Measurements from ENCODE around the gene THAP12.

DNA sequence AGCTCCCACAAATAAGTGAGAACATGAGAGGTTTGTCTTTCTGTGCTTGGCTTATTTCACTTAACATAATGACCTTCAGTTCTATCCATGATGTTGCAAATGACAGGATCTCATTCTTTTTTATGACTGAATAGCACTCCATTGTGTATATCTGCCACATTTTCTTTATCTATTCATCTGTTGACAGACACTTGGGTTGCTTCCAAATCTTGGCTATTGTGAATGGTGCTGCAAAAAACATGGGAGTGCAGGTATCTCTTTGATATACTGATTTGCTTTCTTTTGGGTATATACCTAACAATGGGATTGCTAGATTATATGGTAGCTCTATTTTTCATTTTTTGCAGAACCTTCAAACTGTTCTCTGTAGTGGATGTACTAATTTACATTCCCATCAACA, 13.5 kb upstream of the THAP12 start:
- TF ChIP-seq, protein P1, sequence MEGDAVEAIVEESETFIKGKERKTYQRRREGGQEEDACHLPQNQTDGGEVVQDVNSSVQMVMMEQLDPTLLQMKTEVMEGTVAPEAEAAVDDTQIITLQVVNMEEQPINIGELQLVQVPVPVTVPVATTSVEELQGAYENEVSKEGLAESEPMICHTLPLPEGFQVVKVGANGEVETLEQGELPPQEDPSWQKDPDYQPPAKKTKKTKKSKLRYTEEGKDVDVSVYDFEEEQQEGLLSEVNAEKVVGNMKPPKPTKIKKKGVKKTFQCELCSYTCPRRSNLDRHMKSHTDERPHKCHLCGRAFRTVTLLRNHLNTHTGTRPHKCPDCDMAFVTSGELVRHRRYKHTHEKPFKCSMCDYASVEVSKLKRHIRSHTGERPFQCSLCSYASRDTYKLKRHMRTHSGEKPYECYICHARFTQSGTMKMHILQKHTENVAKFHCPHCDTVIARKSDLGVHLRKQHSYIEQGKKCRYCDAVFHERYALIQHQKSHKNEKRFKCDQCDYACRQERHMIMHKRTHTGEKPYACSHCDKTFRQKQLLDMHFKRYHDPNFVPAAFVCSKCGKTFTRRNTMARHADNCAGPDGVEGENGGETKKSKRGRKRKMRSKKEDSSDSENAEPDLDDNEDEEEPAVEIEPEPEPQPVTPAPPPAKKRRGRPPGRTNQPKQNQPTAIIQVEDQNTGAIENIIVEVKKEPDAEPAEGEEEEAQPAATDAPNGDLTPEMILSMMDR (IDR thresholded peaks at IDR 0.05): no peak
- no peak for TF ChIP-seq POLR2A (IDR thresholded peaks at IDR 0.05)
